ENCODE measurements around the gene LRRC32. TPM values are rescaled to one million over a fixed set of nuclear protein-coding genes. Genes with fewer than 3 reads are reported as not detected.

The LRRC32 gene
- total and polyA plus RNA-seq, 9 of the 15 experiments (the other 6 are each of a cell fraction or from before 2014, with no cell fraction given): 0.10 to 0.50 (median 0.19) TPM; not detected in 5

DNA sequence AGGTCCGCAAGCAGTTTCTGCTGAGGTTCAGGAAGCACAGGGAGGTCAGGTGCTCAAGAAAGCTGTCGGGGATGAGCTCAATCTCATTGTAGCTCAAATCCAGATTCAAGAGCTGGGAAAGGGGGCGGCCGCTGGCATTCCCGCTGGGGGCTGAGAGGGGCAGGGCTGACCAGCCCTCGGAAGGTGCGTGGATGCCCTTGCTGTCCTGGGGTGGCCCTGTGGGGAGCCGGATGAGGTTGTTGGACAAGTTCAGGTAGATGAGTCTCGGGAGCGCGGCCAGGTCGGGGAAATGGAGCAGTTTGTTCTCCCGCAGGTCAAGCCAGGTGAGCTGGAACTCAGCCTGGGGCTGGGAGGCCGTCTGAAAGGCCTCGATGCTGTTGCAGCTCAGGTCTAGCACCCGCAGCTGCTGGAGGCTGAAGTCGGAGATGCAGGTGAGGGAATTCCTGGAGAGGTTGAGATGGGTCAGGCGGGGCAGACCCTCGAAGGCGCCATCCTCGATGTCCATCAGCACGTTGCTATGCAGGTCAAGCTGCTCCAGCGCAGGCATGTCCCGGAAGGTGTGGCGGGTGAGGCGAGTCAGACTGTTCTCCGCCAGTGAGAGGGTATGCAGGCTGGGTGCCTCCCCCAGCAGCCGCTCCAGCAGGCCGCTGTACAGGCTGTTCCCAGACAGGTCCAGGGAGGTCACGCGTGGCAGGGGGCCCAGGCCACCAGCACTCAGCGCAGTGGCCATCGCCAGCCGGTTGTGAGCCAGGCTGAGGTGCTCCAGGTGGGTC, 9.8 kb downstream of the LRRC32 start:
- Histone ChIP-seq H3K27ac (ENCODE audit: extremely low read depth, low read depth, low read length) (no peak overlapping the region), H2AFZ (ENCODE audit: low read depth, low read length) (no peak overlapping the region), H3K4me2 (ENCODE audit: insufficient read depth, low read length) (no peak overlapping the region), H3K4me1 (replicated peaks in 1 of 2; ENCODE audit: control insufficient read depth in 2 of 2, insufficient read depth in 2 of 2, low read length in 2 of 2) (peaks cover 15 to 40% of the 10 kb centered on the region in 2 experiments; a peak in 4 of 5 replicates), H3K9me1 (ENCODE audit: control insufficient read depth, insufficient read depth, low read length) (no peaks in the 10 kb centered on the region), H4K20me1 (replicated peaks; ENCODE audit: control insufficient read depth, insufficient read depth, low read length) (no peaks in the 10 kb centered on the region), H3K27me3 (ENCODE audit: control insufficient read depth in 2 of 2, insufficient read depth in 2 of 2, low read length in 2 of 2) (peaks cover 0 to 12% of the 10 kb centered on the region in 2 experiments; a peak in 2 of 5 replicates), H3K79me2 (ENCODE audit: control insufficient read depth, insufficient read depth, low read length) (no peaks in the 10 kb centered on the region), H3K9me3 (replicated peaks; ENCODE audit: control insufficient read depth, insufficient read depth, low read depth, low read length) (no peaks in the 10 kb centered on the region), H3K4me3 (no peak overlapping the region), H3K9ac (ENCODE audit: insufficient read depth in 1 of 2, low read depth in 2 of 2, low read length in 2 of 2) (peak overlapping the region in 1 of 2 experiments; percentile 39; a peak in 2 of 4 replicates), H3K36me3 (ENCODE audit: control insufficient read depth, insufficient read depth, low read length) (no peaks in the 10 kb centered on the region)
- DNase-seq (ENCODE audit: extremely low read depth in 1 of 4, low spot score in 3 of 4) (no peak), ATAC-seq (no peak), FAIRE-seq (no peak)
- in situ Hi-C loops (cut with MboI): no loop called here
- WGBS (ENCODE audit: insufficient coverage, low coverage, missing lambda C conversion rate): 36% methylated on average over 25 of the region's 34 CpGs
- intact Hi-C loops (cut with micrococcal nuclease): no loop called here
- ChIA-PET POLR2A (no interaction called here), CTCF (ENCODE audit: low intra/inter-chr PET ratio) (no interaction called here)
- TF ChIP-seq, protein P1, sequence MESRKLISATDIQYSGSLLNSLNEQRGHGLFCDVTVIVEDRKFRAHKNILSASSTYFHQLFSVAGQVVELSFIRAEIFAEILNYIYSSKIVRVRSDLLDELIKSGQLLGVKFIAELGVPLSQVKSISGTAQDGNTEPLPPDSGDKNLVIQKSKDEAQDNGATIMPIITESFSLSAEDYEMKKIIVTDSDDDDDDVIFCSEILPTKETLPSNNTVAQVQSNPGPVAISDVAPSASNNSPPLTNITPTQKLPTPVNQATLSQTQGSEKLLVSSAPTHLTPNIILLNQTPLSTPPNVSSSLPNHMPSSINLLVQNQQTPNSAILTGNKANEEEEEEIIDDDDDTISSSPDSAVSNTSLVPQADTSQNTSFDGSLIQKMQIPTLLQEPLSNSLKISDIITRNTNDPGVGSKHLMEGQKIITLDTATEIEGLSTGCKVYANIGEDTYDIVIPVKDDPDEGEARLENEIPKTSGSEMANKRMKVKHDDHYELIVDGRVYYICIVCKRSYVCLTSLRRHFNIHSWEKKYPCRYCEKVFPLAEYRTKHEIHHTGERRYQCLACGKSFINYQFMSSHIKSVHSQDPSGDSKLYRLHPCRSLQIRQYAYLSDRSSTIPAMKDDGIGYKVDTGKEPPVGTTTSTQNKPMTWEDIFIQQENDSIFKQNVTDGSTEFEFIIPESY (CRISPR knock-in tag; IDR thresholded peaks at IDR 0.05): peak; percentile 62; the same call in 1 of the 2 replicates
- no peak for TF ChIP-seq CCAR2 (IDR thresholded peaks at IDR 0.05; ENCODE audit: low read depth, low read length)
- no TSS peak for BruUV-seq (replicated peaks)
